ENCODE measurements around the gene LYZL4.

DNA sequence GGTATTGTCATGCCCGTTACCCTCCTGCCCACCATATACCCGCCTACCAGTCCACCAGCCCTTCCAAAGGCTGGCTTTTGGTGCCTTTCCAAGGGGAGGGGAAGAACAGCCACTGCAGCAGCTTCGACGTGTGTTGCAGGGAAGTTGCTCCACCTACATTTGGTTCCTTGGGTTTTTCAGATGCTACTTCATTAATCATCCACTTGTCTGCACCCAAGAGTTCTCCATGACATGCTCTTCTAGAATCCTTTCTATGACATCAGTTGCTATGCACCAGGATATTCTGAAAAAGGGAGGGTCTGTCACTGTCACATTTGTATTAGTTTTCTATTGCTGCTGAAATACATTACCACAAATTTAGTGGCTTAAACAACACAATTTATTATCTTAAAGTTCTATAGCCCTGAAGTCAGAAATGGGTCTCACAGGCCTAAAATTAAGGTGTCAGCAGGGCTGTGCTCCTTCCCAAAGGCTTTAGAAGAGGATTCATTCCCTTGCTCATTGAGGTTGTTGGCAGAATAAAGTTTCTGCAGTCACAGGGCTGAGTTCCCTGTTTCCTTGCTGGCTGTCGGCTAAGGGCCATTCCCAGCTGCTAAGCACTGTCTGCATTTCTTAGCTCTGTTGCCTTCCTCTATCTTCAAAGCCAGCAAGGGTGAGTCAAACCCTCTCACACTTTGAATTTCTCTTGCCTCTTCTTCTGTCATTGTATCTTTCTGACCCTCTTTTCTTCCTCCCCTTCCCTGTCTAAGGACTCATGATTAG lies at the start of gene LYZL4:
- TF ChIP-seq CTCF (IDR thresholded peaks at IDR 0.05; ENCODE audit: insufficient read depth, low read length), result no peak
- TF ChIP-seq POLR2AphosphoS5 (IDR thresholded peaks at IDR 0.05; ENCODE audit: low read depth), result no peak
- TF ChIP-seq GABPA (IDR thresholded peaks at IDR 0.05; ENCODE audit: low read depth), result no peak
- TF ChIP-seq, protein P1, sequence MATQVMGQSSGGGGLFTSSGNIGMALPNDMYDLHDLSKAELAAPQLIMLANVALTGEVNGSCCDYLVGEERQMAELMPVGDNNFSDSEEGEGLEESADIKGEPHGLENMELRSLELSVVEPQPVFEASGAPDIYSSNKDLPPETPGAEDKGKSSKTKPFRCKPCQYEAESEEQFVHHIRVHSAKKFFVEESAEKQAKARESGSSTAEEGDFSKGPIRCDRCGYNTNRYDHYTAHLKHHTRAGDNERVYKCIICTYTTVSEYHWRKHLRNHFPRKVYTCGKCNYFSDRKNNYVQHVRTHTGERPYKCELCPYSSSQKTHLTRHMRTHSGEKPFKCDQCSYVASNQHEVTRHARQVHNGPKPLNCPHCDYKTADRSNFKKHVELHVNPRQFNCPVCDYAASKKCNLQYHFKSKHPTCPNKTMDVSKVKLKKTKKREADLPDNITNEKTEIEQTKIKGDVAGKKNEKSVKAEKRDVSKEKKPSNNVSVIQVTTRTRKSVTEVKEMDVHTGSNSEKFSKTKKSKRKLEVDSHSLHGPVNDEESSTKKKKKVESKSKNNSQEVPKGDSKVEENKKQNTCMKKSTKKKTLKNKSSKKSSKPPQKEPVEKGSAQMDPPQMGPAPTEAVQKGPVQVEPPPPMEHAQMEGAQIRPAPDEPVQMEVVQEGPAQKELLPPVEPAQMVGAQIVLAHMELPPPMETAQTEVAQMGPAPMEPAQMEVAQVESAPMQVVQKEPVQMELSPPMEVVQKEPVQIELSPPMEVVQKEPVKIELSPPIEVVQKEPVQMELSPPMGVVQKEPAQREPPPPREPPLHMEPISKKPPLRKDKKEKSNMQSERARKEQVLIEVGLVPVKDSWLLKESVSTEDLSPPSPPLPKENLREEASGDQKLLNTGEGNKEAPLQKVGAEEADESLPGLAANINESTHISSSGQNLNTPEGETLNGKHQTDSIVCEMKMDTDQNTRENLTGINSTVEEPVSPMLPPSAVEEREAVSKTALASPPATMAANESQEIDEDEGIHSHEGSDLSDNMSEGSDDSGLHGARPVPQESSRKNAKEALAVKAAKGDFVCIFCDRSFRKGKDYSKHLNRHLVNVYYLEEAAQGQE (IDR thresholded peaks at IDR 0.05; ENCODE audit: insufficient replicate concordance, low read depth), result no peak
- TF ChIP-seq SPI1 (IDR thresholded peaks at IDR 0.05; ENCODE audit: borderline replicate concordance, low read depth), result no peak
